Measurements from ENCODE around the gene FEZF1.

GRCh38 chr7:122344303-122344620 lies 39.7 kb upstream of the FEZF1 start:
- TF ChIP-seq POLR2A (IDR thresholded peaks at IDR 0.05; ENCODE audit: low read depth, low read length) (no peak), POLR2AphosphoS2 (IDR thresholded peaks at IDR 0.05; ENCODE audit: low read depth, low read length) (no peak), MXI1 (IDR thresholded peaks at IDR 0.05; ENCODE audit: low read depth, low read length) (no peak), ZSCAN29 (IDR thresholded peaks at IDR 0.05) (no peak), SREBF1 (IDR thresholded peaks at IDR 0.05; ENCODE audit: low read length) (no peak), YY1 (IDR thresholded peaks at IDR 0.05; ENCODE audit: low read depth, low read length) (no peak), SPI1 (IDR thresholded peaks at IDR 0.05; ENCODE audit: borderline replicate concordance, insufficient read depth, low read depth, low read length) (no peak), ZNF217 (IDR thresholded peaks at IDR 0.05) (no peak)
- TF ChIP-seq, protein P1, sequence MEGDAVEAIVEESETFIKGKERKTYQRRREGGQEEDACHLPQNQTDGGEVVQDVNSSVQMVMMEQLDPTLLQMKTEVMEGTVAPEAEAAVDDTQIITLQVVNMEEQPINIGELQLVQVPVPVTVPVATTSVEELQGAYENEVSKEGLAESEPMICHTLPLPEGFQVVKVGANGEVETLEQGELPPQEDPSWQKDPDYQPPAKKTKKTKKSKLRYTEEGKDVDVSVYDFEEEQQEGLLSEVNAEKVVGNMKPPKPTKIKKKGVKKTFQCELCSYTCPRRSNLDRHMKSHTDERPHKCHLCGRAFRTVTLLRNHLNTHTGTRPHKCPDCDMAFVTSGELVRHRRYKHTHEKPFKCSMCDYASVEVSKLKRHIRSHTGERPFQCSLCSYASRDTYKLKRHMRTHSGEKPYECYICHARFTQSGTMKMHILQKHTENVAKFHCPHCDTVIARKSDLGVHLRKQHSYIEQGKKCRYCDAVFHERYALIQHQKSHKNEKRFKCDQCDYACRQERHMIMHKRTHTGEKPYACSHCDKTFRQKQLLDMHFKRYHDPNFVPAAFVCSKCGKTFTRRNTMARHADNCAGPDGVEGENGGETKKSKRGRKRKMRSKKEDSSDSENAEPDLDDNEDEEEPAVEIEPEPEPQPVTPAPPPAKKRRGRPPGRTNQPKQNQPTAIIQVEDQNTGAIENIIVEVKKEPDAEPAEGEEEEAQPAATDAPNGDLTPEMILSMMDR (IDR thresholded peaks at IDR 0.05 in 2 of 3, conservative IDR thresholded peaks at IDR 0.05 in 1 of 3; ENCODE audit: control insufficient read depth in 2 of 3, extremely low read depth in 1 of 3, insufficient read depth in 1 of 3, low read depth in 3 of 3, low read length in 3 of 3): no peak

Data from GM12878 (cell line).